ENCODE data around the gene CRHR1.

The CRHR1 gene

DNA sequence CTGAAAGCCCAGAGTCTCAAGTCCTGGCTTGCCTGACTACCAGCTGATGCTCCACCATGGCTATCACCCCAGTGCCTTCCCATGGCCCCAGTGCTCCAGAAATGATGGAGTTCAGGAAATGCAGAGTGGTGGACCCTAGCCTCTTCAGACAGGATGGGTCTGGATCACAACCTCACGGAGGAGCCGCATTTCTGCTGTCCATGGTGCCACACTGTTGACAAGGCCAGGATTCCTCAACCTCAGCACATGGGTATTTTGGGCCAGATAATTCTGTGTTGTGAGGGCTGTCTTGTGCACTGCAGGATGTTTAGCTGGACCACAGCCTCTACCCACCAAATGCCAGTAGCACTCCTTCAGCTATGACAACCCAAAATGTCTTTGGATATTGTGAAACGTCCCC lies 6.7 kb upstream of the CRHR1 start:
- in situ Hi-C loops (cut with HindIII; ENCODE audit: low sequenced_read_pairs) = no loop called here
- TF ChIP-seq CTCF (IDR thresholded peaks at IDR 0.05; ENCODE audit: low read depth, low read length) = no peak
- no peak for DNase-seq (ENCODE audit: low read depth, low spot score)
- no peak overlapping the region for H3K4me3 ChIP-seq (ENCODE audit: low read depth, low read length)

GRCh38 chr17:45780921-45781320 lies 3.2 kb upstream of the CRHR1 start:
- DNase-seq (ENCODE audit: low read depth, low spot score) = no peak
- H3K4me3 ChIP-seq (ENCODE audit: low read depth, low read length) = no peak overlapping the region
- no peak for TF ChIP-seq CTCF (IDR thresholded peaks at IDR 0.05; ENCODE audit: low read depth, low read length)
- in situ Hi-C loops (cut with HindIII; ENCODE audit: low sequenced_read_pairs) = no loop called here

GRCh38 chr17:45782889-45783592 lies 1.1 kb upstream of the CRHR1 start:
- DNase-seq (ENCODE audit: low read depth, low spot score) = no peak
- in situ Hi-C loops (cut with HindIII; ENCODE audit: low sequenced_read_pairs) = no loop called here
- H3K4me3 ChIP-seq (ENCODE audit: low read depth, low read length) = no peak overlapping the region
- peak; percentile 19 for TF ChIP-seq CTCF (IDR thresholded peaks at IDR 0.05; ENCODE audit: low read depth, low read length)

GRCh38 chr17:45783593-45784292 lies 377 bp upstream of the CRHR1 start:
- DNase-seq (ENCODE audit: low read depth, low spot score) = no peak
- H3K4me3 ChIP-seq (ENCODE audit: low read depth, low read length) = no peak overlapping the region
- TF ChIP-seq CTCF (IDR thresholded peaks at IDR 0.05; ENCODE audit: low read depth, low read length) = no peak
- in situ Hi-C loops (cut with HindIII; ENCODE audit: low sequenced_read_pairs) = no loop called here

DNA sequence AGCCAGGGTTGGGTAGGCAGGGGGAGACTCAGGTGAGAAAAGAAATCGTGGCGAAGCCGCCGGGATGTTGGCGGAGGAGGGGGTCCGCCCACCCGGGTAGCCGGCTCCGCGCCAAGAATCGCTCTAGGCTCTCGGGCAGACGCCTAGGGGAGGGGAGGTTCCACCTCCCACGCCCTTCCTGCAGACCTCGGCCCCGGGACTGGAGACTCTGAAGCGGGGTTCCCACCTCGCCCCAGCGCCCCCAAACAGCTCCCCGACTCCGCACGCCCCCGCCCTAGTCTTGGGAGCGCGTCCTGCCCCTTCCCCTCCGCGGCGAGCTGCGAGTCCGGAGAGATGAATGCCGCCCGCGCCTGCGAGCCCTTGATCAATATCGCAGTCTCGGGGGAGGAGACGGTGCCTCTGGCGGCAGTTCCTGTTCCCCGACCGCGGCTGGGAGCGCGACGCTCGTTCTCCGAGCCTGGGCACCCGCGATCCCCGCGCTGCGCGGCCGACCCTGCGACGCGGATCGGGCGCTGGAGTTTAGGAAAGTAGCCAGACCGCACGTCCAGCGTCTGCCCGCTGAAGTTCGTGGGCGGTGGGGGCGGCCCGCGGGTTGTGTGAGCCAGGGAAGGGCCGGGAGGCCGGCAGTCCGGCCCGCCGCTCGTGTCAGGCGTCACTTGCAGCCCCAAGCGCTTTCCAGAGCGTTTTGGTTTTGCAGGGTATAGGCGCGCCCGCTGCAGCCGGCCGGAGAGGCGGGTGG lies 790 bp downstream of the CRHR1 start:
- DNase-seq (ENCODE audit: low read depth, low spot score) = no peak
- peak; percentile 3 for TF ChIP-seq CTCF (IDR thresholded peaks at IDR 0.05; ENCODE audit: low read depth, low read length)
- no peak overlapping the region for H3K4me3 ChIP-seq (ENCODE audit: low read depth, low read length)
- in situ Hi-C loops (cut with HindIII; ENCODE audit: low sequenced_read_pairs) = no loop called here

- in situ Hi-C loops (cut with HindIII; ENCODE audit: low sequenced_read_pairs) = no loop called here
- no peak for DNase-seq (ENCODE audit: low read depth, low spot score)
- no peak for TF ChIP-seq CTCF (IDR thresholded peaks at IDR 0.05; ENCODE audit: low read depth, low read length)
- no peak overlapping the region for H3K4me3 ChIP-seq (ENCODE audit: low read depth, low read length)
These were observed 1.5 kb downstream of the CRHR1 start for GRCh38 chr17:45785480-45786193.
